Hypothalamus (tissue), 51 donors: Measurements from ENCODE around the gene EFHD2.
"Not testable (repeated sequence)": the region's sequence is repeated elsewhere in the genome, so short reads cannot be mapped to it uniquely, and the experiment has no call there.

ENCODE experiments used
- DNase-seq, 51 donors: peaks; one replicate each; lab custom pipeline; 2025; lab: John Stamatoyannopoulos, UW

Gene EFHD2

DNA sequence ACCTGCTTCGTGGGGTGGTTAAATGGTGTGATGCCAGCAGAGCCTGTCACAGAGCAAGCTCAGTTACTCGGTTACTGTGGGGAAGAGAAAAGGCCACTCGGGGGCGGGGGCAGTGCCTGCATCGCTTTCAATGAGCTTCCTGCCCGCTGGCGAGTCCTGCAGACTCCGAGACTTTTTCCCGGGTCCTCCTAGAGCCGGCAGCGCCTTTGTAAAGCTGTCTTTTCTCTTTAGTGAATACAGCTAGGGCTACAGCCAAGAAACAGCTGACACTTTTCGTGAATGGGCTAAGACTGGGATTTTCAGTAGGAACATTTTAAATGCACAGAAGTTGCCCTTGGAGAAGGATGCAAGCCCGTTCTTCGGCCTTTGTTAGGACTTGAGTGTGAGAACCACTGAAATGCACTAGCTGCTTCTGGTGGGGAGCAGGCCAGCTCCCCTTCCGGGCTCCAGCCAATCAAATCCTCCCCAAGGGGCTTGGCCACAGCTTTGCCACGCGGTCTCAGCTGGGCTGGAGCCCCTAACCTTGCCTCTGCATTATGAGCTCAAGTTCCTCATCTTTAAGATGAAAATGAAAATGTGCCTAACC, 23.4 kb upstream of the EFHD2 start:
- peak in 39 of 51 donors; percentile 18 to 83 (median 54) for DNase-seq

DNA sequence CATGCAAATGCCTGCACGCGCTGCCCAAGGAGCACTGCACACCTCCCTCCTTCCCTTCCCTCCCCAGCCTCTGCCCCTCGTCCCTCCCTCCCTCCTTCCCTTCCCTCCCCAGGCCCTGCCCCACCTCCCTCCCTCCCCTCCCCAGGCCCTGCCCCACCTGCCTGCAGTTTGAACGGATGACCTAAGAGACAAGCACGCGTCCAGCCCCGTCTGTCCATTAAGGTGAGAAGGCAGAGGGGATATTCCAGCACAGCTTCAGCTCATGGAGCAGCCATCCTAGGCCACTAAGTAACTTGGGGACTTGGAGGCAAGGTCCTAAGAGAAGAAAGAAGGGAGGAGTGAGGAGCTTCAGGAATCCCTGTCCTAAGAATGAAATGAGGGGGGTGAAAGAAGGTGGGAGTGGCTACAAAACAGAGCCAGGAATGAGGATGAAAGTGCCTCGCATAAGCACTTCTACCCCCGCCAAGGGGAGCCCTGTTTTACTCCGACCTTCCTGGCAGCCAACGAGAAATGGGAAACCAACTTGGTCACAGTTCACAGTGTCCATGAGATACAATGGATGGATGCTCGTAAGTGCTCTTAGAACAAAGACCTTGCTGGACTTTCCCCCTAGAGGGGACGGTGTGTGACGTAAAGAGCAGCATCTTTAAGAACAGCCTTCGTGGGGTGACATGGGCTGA, 21.3 kb upstream of the EFHD2 start:
- no peak for DNase-seq

- DNase-seq, result not testable (repeated sequence)
Observed at GRCh38 chr1:15389828-15390227, 19.9 kb upstream of the EFHD2 start.

- no peak for DNase-seq
Observed at GRCh38 chr1:15390667-15391066, 19.0 kb upstream of the EFHD2 start.

GRCh38 chr1:15391366-15391765, 18.3 kb upstream of the EFHD2 start:
- DNase-seq, result no peak

DNA sequence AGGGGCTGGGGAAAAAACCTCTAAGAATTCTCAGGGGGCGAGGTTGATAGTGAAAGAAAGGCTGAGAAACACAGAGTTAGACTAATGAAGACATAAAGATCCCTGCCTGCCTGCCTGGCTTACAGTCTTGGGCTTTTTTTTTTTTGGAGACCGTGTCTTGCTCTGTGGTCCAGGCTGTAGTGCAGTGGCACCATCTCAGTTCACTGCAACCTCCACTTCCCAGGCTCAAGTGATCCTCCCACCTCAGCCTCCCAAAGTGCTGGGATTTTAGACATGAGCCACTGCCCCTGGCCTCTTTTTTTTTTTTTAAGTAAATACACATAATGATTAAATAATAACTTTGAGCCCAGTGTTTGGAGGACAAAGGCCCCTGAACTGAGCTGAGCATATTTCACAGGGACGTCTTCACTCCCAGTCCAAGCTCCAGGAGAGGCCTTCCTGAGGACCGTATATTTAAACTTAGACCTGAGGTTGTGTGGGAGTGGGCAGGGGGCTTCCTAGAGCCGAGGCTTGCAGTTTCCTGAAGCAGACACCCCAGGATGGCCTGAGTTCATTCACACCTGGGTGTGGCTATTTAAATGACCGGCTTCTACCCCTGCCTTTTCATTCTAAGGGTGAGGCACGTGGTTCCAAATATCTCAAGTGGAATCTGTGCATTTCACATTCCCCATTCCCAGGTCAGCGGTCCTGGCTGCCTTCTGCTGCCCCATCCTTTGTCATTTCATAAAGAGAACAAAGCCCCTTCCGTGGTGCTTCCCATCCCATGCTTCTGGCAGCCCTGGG, 16.0 kb upstream of the EFHD2 start:
- no peak for DNase-seq

DNA sequence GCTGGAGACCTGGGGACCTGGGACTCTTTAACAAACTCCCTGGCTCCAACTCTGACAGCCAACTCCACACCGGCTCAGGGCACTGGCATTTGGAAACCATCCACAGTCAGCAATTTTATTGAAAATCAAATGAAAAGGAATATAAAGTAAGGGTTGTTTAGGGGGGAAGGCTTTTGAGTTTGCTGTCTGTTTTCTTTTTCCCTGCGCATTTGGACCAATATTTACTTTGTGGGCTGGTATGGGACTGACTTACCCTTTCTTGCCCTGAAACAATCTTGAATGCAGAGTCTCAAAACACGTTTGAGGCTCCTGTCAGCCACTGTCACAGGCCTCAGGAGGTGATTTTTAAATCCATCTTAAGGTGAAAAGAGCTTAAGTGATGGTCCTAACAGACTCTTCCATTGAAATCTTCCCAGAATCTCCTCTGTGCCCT, 15.4 kb upstream of the EFHD2 start:
- DNase-seq, result no peak

- no peak for DNase-seq
Observed at GRCh38 chr1:15397236-15397635, 12.5 kb upstream of the EFHD2 start.

- no peak for DNase-seq
Observed at GRCh38 chr1:15399710-15400109, 10.0 kb upstream of the EFHD2 start.

- DNase-seq, result no peak
Observed at GRCh38 chr1:15400627-15401026, 9.1 kb upstream of the EFHD2 start.

- peak in 1 of 51 donors; percentile 33 for DNase-seq
Observed at GRCh38 chr1:15401391-15402055, 8.2 kb upstream of the EFHD2 start.

GRCh38 chr1:15402809-15403450, 6.8 kb upstream of the EFHD2 start:
- no peak for DNase-seq

DNA sequence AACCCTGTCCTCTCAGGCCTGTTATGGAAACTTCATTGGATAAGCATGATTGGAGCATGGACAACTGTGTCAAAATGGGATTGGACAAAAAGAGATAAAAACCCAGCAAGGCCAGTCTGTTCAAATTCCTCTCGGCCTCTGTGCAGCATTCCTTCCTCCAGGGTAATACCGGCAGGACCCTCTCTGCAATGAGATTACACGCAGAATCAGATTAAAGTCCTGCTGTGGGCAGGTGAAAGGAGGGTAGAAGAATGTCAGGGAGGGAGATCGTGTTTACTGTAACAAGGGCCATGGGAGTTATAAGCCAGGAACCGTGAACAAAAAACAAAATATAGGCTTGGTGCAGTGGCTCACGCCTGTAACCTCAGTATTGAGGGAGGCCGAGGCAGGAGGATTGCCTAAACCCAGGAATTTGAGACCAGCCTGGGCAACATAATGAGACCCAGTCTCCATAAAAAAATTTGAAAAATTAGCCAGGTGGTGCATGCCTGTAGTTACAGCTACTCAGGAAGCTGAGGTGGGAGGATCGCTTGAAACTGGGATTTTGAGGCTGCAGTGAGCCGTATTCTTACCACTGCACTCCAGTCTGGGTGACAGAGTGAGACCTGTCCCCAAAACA, 5.6 kb upstream of the EFHD2 start:
- no peak for DNase-seq

GRCh38 chr1:15405106-15405850, 4.4 kb upstream of the EFHD2 start:
- DNase-seq, result no peak

GRCh38 chr1:15406614-15407559, 2.8 kb upstream of the EFHD2 start:
- DNase-seq, result peak in 3 of 51 donors; percentile 17 to 50 (median 25)

DNA sequence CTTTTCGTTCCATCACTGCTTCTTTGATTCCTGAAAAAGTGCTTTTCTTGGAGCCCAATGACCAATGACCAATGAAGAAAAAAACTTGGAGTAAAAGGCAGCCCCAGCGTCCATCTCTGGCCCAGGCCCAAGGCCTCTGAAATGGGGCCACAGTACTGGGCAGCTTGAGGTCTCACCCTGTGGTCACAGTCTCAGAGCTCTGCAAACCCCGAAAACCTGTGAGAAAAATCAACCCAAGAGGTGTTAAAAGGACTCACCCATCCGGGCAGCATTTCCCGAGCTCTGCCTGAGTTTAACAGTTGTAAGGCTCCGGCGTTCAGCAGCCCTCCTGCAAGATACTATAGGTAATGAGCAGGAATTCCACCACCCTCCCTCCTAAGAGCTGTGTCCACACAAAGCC, 2.1 kb upstream of the EFHD2 start:
- DNase-seq, result no peak

- no peak for DNase-seq
Observed at GRCh38 chr1:15408890-15409387, 749 bp upstream of the EFHD2 start.

DNA sequence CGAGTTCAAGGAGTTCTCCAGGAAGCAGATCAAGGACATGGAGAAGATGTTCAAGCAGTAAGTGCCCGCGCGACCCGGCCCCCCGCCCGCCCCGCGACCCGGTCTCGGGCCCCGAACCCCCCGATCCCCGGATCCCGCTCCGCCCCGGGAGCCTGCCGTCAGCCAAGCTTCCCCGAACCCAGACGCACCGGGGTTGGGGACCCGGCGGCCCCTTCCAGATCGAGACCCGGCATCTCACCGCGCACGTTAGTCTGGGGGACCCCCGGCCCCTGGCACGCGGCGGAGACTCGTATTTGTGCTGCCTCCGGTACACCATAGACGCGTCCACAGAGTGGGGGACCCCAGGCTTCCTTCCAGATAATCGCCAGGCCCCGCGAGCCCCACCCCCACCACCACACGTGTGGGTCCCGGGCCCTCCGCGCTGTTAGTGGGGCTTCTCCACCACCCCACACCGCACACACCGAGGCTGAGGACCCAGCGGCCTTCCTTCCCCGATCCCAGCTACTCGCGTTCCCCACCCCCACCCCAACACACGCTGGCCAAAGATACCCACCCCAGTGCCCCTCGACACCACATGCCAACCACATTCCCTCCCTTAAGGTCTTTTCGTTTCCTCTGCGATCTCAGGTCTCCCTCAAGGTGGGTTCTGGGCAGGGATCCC, 665 bp downstream of the EFHD2 start:
- DNase-seq, result no peak
